Endometrial microvascular endothelial cells (primary cell): ENCODE data around the gene PODXL2. TPM values are rescaled to one million over a fixed set of nuclear protein-coding genes. Genes with fewer than 3 reads are reported as not detected.
"Not testable (repeated sequence)": the region's sequence is repeated elsewhere in the genome, so short reads cannot be mapped to it uniquely, and the experiment has no call there.

ENCODE experiments used
- in situ Hi-C: cut with HindIII; loops from 2 replicates; pipeline ENCODE4 v1.10.0; 2017; ENCODE audit warnings: low sequenced_read_pairs, low pct_unique_long_range_greater_than_20kb; ENCODE audit errors: inconsistent ontology term
- total RNA-seq: library from RNA; depleted of rRNA; stranded (reverse); fragments of >200 nt; gene quantifications from one replicate; pipeline ENCODE4 v1.2.3, GENCODE V29; 2015; ENCODE audit errors: inconsistent ontology term

Gene PODXL2
- total RNA-seq, 1 donor from 2014 or later: 0.09 TPM

- in situ Hi-C loops: no loop called here
These were observed 21.3 kb downstream of the PODXL2 start for GRCh38 chr3:127650236-127650635.

- in situ Hi-C loops: no loop called here
These were observed 22.7 kb downstream of the PODXL2 start for GRCh38 chr3:127651516-127652172.

- in situ Hi-C loops: no loop called here
These were observed 23.4 kb downstream of the PODXL2 start for GRCh38 chr3:127652246-127652995.

GRCh38 chr3:127654374-127654773, 25.4 kb downstream of the PODXL2 start:
- in situ Hi-C loops: no loop called here

- in situ Hi-C loops: not testable (repeated sequence)
These were observed 26.0 kb downstream of the PODXL2 start for GRCh38 chr3:127654993-127655392.

- in situ Hi-C loops: no loop called here
These were observed 26.7 kb downstream of the PODXL2 start for GRCh38 chr3:127655641-127656040.

- in situ Hi-C loops: no loop called here
These were observed 27.9 kb downstream of the PODXL2 start for GRCh38 chr3:127656906-127657305.

- in situ Hi-C loops: no loop called here
These were observed 29.2 kb downstream of the PODXL2 start for GRCh38 chr3:127658234-127658633.

- in situ Hi-C loops: no loop called here
These were observed 31.8 kb downstream of the PODXL2 start for GRCh38 chr3:127660621-127661251.

GRCh38 chr3:127661600-127661999, 32.6 kb downstream of the PODXL2 start:
- in situ Hi-C loops: no loop called here

GRCh38 chr3:127662001-127662469, 33.0 kb downstream of the PODXL2 start:
- in situ Hi-C loops: no loop called here

- in situ Hi-C loops: no loop called here
These were observed 34.2 kb downstream of the PODXL2 start for GRCh38 chr3:127663151-127663550.

GRCh38 chr3:127665165-127665564, 36.2 kb downstream of the PODXL2 start:
- in situ Hi-C loops: no loop called here

- in situ Hi-C loops: no loop called here
These were observed 36.6 kb downstream of the PODXL2 start for GRCh38 chr3:127665586-127665985.

GRCh38 chr3:127666676-127667075, 37.7 kb downstream of the PODXL2 start:
- in situ Hi-C loops: no loop called here

GRCh38 chr3:127667119-127667681, 38.2 kb downstream of the PODXL2 start:
- in situ Hi-C loops: no loop called here

- in situ Hi-C loops: no loop called here
These were observed 39.9 kb downstream of the PODXL2 start for GRCh38 chr3:127668906-127669305.

GRCh38 chr3:127669541-127670228, 40.7 kb downstream of the PODXL2 start:
- in situ Hi-C loops: no loop called here

- in situ Hi-C loops: no loop called here
These were observed 41.2 kb downstream of the PODXL2 start for GRCh38 chr3:127670229-127670559.
